GM23338 (cell line): ENCODE results near the gene CELF2. TPM values are rescaled to one million over a fixed set of nuclear protein-coding genes. Genes with fewer than 3 reads are reported as not detected.
"Not testable (repeated sequence)": the region's sequence is repeated elsewhere in the genome, so short reads cannot be mapped to it uniquely, and the experiment has no call there.

ENCODE experiments used
- ATAC-seq: fragments of 200-7000 bp; cut with Tn5 transposase; 3 replicates; pipeline ENCODE4 v1.9.1; 2020
- DNase-seq: peaks from one replicate; pipeline ENCODE4 v3.0.0-alpha.2; 2015; ENCODE audit warnings: low spot score
- H2AFZ ChIP-seq: fragments of 200-600 bp; sonication (generic); 2 replicates; pipeline ENCODE4 v1.8.0; 2016; ENCODE audit warnings: antibody characterized with exemption, mild to moderate bottlenecking, moderate library complexity
- H3F3A ChIP-seq: fragments of 200-600 bp; sonication (generic); replicated peaks from 2 replicates; pipeline ENCODE4 v1.8.0; 2017; ENCODE audit warnings: antibody characterized with exemption, mixed run types, low read depth
- H3K27ac ChIP-seq: fragments of 200-600 bp; sonication (generic); 2 replicates; pipeline ENCODE4 v1.6.1; 2016; ENCODE audit warnings: low read depth
- H3K27me3 ChIP-seq: fragments of 200-600 bp; sonication (generic); 2 replicates; pipeline ENCODE4 v1.8.0; 2016; ENCODE audit warnings: mild to moderate bottlenecking, mixed run types, moderate library complexity; ENCODE audit not compliant: insufficient read depth
- H3K36me3 ChIP-seq: fragments of 200-600 bp; sonication (generic); 2 replicates; pipeline ENCODE4 v1.8.0; 2016; ENCODE audit warnings: mild to moderate bottlenecking; ENCODE audit not compliant: insufficient read depth
- H3K4me1 ChIP-seq: fragments of 200-600 bp; sonication (generic); 2 replicates; pipeline ENCODE4 v1.8.0; 2016; ENCODE audit warnings: mild to moderate bottlenecking, moderate library complexity; ENCODE audit not compliant: insufficient read depth
- H3K4me2 ChIP-seq: fragments of 200-600 bp; sonication (generic); 2 replicates; pipeline ENCODE4 v1.7.1; 2017; ENCODE audit warnings: mixed run types
- H3K4me3 ChIP-seq: fragments of 200-600 bp; sonication (generic); 2 replicates; pipeline ENCODE4 v1.6.1; 2016; ENCODE audit warnings: mixed run types
- H3K79me2 ChIP-seq: fragments of 200-600 bp; sonication (generic); replicated peaks from 2 replicates; pipeline ENCODE4 v1.8.0; 2017; ENCODE audit warnings: mild to moderate bottlenecking; ENCODE audit not compliant: insufficient read depth
- H3K9me2 ChIP-seq: fragments of 200-600 bp; sonication (generic); 2 replicates; pipeline ENCODE4 v1.8.0; 2017; ENCODE audit not compliant: insufficient read depth
- H4K20me1 ChIP-seq: fragments of 200-600 bp; sonication (generic); replicated peaks from 2 replicates; pipeline ENCODE4 v1.8.0; 2017; ENCODE audit warnings: mild to moderate bottlenecking; ENCODE audit not compliant: insufficient read depth
- H3K27ac Mint-ChIP-seq: 2 replicates; pipeline ENCODE4 v1.8.0; 2020; ENCODE audit warnings: inconsistent platforms, mild to moderate bottlenecking, moderate library complexity, mixed read lengths
- H3K27me3 Mint-ChIP-seq: 3 replicates; pipeline ENCODE4 v1.8.0; 2022; ENCODE audit warnings: low read depth, mild to moderate bottlenecking, moderate library complexity, mixed read lengths, inconsistent platforms; ENCODE audit not compliant: insufficient read depth, poor library complexity
- H3K36me3 Mint-ChIP-seq: 3 replicates; pipeline ENCODE4 v1.8.0; 2021; ENCODE audit warnings: low read depth, mild to moderate bottlenecking, inconsistent platforms, moderate library complexity, mixed read lengths
- H3K4me1 Mint-ChIP-seq: 3 replicates; pipeline ENCODE4 v1.8.0; 2020; ENCODE audit warnings: mild to moderate bottlenecking, inconsistent platforms, mixed read lengths
- H3K4me3 Mint-ChIP-seq: 3 replicates; pipeline ENCODE4 v1.8.0; 2021; ENCODE audit warnings: moderate library complexity, mild to moderate bottlenecking, inconsistent platforms, mixed read lengths
- H3K9me3 Mint-ChIP-seq: 3 replicates; pipeline ENCODE4 v1.8.0; 2020; ENCODE audit warnings: moderate library complexity, mild to moderate bottlenecking, inconsistent platforms, mixed read lengths
- CREB1 ChIP-seq: fragments of 250-450 bp; sonication (Bioruptor Pico); IDR thresholded peaks from 2 replicates; pipeline ENCODE4 v1.5.0; 2020; ENCODE audit warnings: low read depth, mild to moderate bottlenecking, moderate library complexity
- EZH2 ChIP-seq: fragments of 200-600 bp; sonication (generic); IDR thresholded peaks from one replicate; pipeline ENCODE4 v1.8.0; 2017; ENCODE audit warnings: antibody characterized with exemption, mild to moderate bottlenecking, low read depth; ENCODE audit not compliant: unreplicated experiment
- EZH2phosphoT487 ChIP-seq: fragments of 200-600 bp; sonication (generic); IDR thresholded peaks from one replicate; pipeline ENCODE4 v1.8.1; 2018; ENCODE audit warnings: antibody characterized with exemption; ENCODE audit not compliant: unreplicated experiment
- JUNB ChIP-seq: IDR thresholded peaks from one replicate; pipeline ENCODE4 v1.6.1; 2016; ENCODE audit warnings: antibody characterized with exemption; ENCODE audit not compliant: unreplicated experiment
- NANOG ChIP-seq: IDR thresholded peaks from 2 replicates; pipeline ENCODE4 v1.6.1; 2016; ENCODE audit warnings: antibody characterized with exemption, borderline replicate concordance
- STAT1 ChIP-seq: IDR thresholded peaks from one replicate; pipeline ENCODE4 v1.6.1; 2016; ENCODE audit warnings: antibody characterized with exemption; ENCODE audit not compliant: unreplicated experiment
- ZNF331 ChIP-seq: fragments of 250-450 bp; sonication (Bioruptor Pico); IDR thresholded peaks from 2 replicates; pipeline ENCODE4 v1.5.0; 2020; ENCODE audit warnings: low read depth, mild to moderate bottlenecking, moderate library complexity
- polyA plus RNA-seq: library from polyadenylated mRNA; unstranded; fragments of >200 nt; fragmentation: Nextera tagmentation; extraction: Ambion mirVana; gene quantifications from 2 replicates; pipeline ENCODE4 v1.2.1, GENCODE V29; 2016
- total RNA-seq: library from RNA; depleted of rRNA; stranded (reverse); fragments of >200 nt; shearing (Covaris generic); gene quantifications from 2 replicates; pipeline ENCODE4 v1.2.3, GENCODE V29; 2014
- TF ChIP-seq, protein P1 (sequence below): IDR thresholded peaks from 2 replicates; pipeline ENCODE4 v1.6.1; 2016; ENCODE audit warnings: antibody characterized with exemption

Gene CELF2
- total and polyA plus RNA-seq, 2 experiments from 2014 or later: 18.1 to 22.5 TPM

- Histone ChIP-seq H3K36me3 (no peaks in the 10 kb centered on the region), H3K4me3 (no peak overlapping the region), H2AFZ (no peak overlapping the region), H3K9me2 (no peaks in the 10 kb centered on the region), H3K27me3 (no peaks in the 10 kb centered on the region), H3K4me2 (no peak overlapping the region), H3K27ac (no peak overlapping the region), H4K20me1 (no peaks in the 10 kb centered on the region), H3K4me1 (no peaks in the 10 kb centered on the region), H3K79me2 (no peaks in the 10 kb centered on the region), H3F3A (no peaks in the 10 kb centered on the region)
- no peak for DNase-seq
- Mint-ChIP-seq H3K27ac (no peak overlapping the region), H3K9me3 (peaks cover 4% of the 10 kb centered on the region), H3K4me3 (no peak overlapping the region), H3K4me1 (no peaks in the 10 kb centered on the region), H3K36me3 (0 out of 3 replicates have a peak, but pooled peaks cover 3% of the 10 kb centered on the region), H3K27me3 (no peaks in the 10 kb centered on the region)
- TF ChIP-seq ZNF331 (no peak), JUNB (no peak), CREB1 (CRISPR knock-in tag) (no peak)
- TF ChIP-seq, protein P1, sequence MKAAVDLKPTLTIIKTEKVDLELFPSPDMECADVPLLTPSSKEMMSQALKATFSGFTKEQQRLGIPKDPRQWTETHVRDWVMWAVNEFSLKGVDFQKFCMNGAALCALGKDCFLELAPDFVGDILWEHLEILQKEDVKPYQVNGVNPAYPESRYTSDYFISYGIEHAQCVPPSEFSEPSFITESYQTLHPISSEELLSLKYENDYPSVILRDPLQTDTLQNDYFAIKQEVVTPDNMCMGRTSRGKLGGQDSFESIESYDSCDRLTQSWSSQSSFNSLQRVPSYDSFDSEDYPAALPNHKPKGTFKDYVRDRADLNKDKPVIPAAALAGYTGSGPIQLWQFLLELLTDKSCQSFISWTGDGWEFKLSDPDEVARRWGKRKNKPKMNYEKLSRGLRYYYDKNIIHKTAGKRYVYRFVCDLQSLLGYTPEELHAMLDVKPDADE: no peak
- no peak for ATAC-seq
These were observed 22.6 kb upstream of the CELF2 start for GRCh38 chr10:10995120-10995519.

DNA sequence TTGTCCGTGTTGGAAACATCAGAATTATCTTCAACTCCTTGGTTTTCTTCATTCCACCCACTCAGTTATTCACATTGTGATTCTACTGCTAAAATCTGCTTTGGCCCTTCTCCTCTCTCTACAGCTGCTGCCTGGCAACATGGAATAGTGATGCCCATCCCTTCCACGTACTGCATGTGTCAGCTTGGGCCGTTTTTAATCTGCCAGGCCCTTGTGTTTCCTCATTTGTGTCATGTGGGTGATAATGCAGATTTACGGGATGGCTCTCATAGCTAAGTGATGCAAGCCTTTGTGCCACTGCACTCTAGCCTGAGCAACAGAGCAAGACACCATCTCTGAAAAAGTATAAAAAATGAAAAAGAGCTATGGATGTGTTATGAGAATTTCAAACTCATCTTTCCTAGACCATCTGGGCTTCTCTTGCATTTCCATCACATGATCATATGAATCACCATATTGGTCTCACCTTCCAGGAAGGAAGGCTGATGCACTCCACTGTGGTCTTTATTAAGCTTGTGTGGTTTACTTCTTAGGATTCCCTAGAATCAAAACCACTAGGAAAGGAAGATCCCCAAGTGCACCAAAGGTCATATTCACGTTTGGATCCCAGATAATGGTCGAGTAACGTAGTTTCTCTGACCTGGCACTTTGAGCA lies 20.6 kb upstream of the CELF2 start:
- DNase-seq: no peak
- no peak overlapping the region for H3K4me3 Mint-ChIP-seq
- Histone ChIP-seq H2AFZ (no peak overlapping the region), H3K4me1 (no peaks in the 10 kb centered on the region), H3K4me2 (no peak overlapping the region), H3K36me3 (no peaks in the 10 kb centered on the region), H3K4me3 (no peak overlapping the region), H3F3A (no peaks in the 10 kb centered on the region), H4K20me1 (no peaks in the 10 kb centered on the region), H3K9me2 (no peaks in the 10 kb centered on the region), H3K27ac (no peak overlapping the region), H3K27me3 (no peaks in the 10 kb centered on the region), H3K79me2 (no peaks in the 10 kb centered on the region)
- TF ChIP-seq STAT1 (no peak), EZH2phosphoT487 (no peak), NANOG (no peak), ZNF331 (no peak), JUNB (no peak), EZH2 (no peak)
- TF ChIP-seq, protein P1: no peak
- ATAC-seq: no peak
- H3K36me3 Mint-ChIP-seq: 0 out of 3 replicates have a peak, but pooled peaks cover 3% of the 10 kb centered on the region
- H3K27ac Mint-ChIP-seq: no peak overlapping the region
- H3K27me3 Mint-ChIP-seq: no peaks in the 10 kb centered on the region
- peaks cover 4% of the 10 kb centered on the region for H3K9me3 Mint-ChIP-seq
- H3K4me1 Mint-ChIP-seq: peaks cover 2% of the 10 kb centered on the region; the same call in 1 of the 3 replicates

GRCh38 chr10:10999501-10999900 lies 18.2 kb upstream of the CELF2 start:
- DNase-seq, H3K79me2 ChIP-seq, H3K27me3 ChIP-seq, H3K4me3 ChIP-seq, H4K20me1 ChIP-seq, H3K4me1 ChIP-seq, ATAC-seq, H3F3A ChIP-seq, H3K36me3 Mint-ChIP-seq, H3K27ac ChIP-seq, H3K4me1 Mint-ChIP-seq, H3K27ac Mint-ChIP-seq, H3K4me2 ChIP-seq, H3K4me3 Mint-ChIP-seq, H3K9me2 ChIP-seq, H3K9me3 Mint-ChIP-seq, H2AFZ ChIP-seq, H3K36me3 ChIP-seq, H3K27me3 Mint-ChIP-seq: not testable (repeated sequence)
